CD8-positive, alpha-beta memory T cell (primary cell): ENCODE results near the gene VPS33A. TPM values are rescaled to one million over a fixed set of nuclear protein-coding genes. Genes with fewer than 3 reads are reported as not detected.

Experiments used
- CTCF ChIA-PET: fragments of 350-600 bp; sonication (Branson Sonifier 250); formaldehyde crosslinking; loops from one replicate; lab custom pipeline; 2021; ENCODE audit warnings: antibody characterized with exemption; lab: Charles Lee
- POLR2A ChIA-PET: fragments of 350-600 bp; sonication (Branson Sonifier 250); formaldehyde crosslinking; loops from one replicate; lab custom pipeline; 2021; ENCODE audit warnings: antibody characterized with exemption; lab: Charles Lee
- DNase-seq, 5 donors: peaks; one replicate each; pipeline versions ENCODE4 v3.0.0 to v3.0.0-alpha.2; 2020 to 2022; ENCODE audit warnings: mixed read lengths in 1 of 5
- H3K27ac ChIP-seq: one replicate; pipeline ENCODE4 v1.7.0; 2013; ENCODE audit warnings: low read depth, mild to moderate bottlenecking, low read length, moderate library complexity
- H3K27me3 ChIP-seq: 2 replicates; pipeline ENCODE4 v1.7.0; 2013; ENCODE audit warnings: low read length, mild to moderate bottlenecking; ENCODE audit not compliant: insufficient read depth, poor library complexity, severe bottlenecking
- H3K36me3 ChIP-seq: 2 replicates; pipeline ENCODE4 v1.7.0; 2013; ENCODE audit warnings: mild to moderate bottlenecking, low read length, moderate library complexity; ENCODE audit not compliant: insufficient read depth
- H3K4me1 ChIP-seq: 2 replicates; pipeline ENCODE4 v1.7.0; 2013; ENCODE audit warnings: mild to moderate bottlenecking, low read length, moderate library complexity; ENCODE audit not compliant: insufficient read depth
- H3K4me3 ChIP-seq: 2 replicates; pipeline ENCODE4 v1.7.0; 2013; ENCODE audit warnings: mild to moderate bottlenecking, low read length
- H3K9me3 ChIP-seq: 2 replicates; pipeline ENCODE4 v1.7.0; 2013; ENCODE audit warnings: mild to moderate bottlenecking, low read length
- H3K27ac Mint-ChIP-seq, 8 donors: one replicate each; pipeline ENCODE4 v1.8.0; 2020 to 2021; ENCODE audit warnings: mixed read lengths in 8 of 8, mild to moderate bottlenecking in 6 of 8, inconsistent platforms in 3 of 8, moderate library complexity in 3 of 8
- H3K27me3 Mint-ChIP-seq, 2 donors: one replicate each; pipeline ENCODE4 v1.8.0; 2020 to 2021; ENCODE audit warnings: mixed read lengths in 2 of 2, mild to moderate bottlenecking in 1 of 2, moderate library complexity in 1 of 2
- H3K36me3 Mint-ChIP-seq, 3 donors: one replicate each; pipeline ENCODE4 v1.8.0; 2020 to 2021; ENCODE audit warnings: mixed read lengths in 3 of 3, inconsistent platforms in 1 of 3, mild to moderate bottlenecking in 1 of 3
- H3K4me1 Mint-ChIP-seq, 3 donors: one replicate each; pipeline ENCODE4 v1.8.0; 2020 to 2021; ENCODE audit warnings: mixed read lengths in 3 of 3, inconsistent platforms in 1 of 3, mild to moderate bottlenecking in 1 of 3
- H3K4me3 Mint-ChIP-seq, 7 donors: one replicate each; pipeline ENCODE4 v1.8.0; 2020 to 2021; ENCODE audit warnings: mixed read lengths in 7 of 7, mild to moderate bottlenecking in 6 of 7, moderate library complexity in 4 of 7, inconsistent platforms in 2 of 7
- H3K9me3 Mint-ChIP-seq, 5 donors: one replicate each; pipeline ENCODE4 v1.8.0; 2020 to 2022; ENCODE audit warnings: mixed read lengths in 5 of 5, mild to moderate bottlenecking in 3 of 5, moderate library complexity in 2 of 5, inconsistent platforms in 1 of 5
- polyA plus RNA-seq: library from polyadenylated mRNA; unstranded; fragments of 300-500 nt; fragmentation: Illumina TruSeq; gene quantifications from one replicate; pipeline ENCODE4 v1.2.3, GENCODE V29; 2021
- total RNA-seq, 2 experiments: library from RNA; stranded (reverse); gene quantifications; one replicate each; pipeline ENCODE4 v1.2.3, GENCODE V29; 2021

VPS33A gene
- total and polyA plus RNA-seq, 3 experiments from 2014 or later = 30.6 to 44.2 (median 43.1) TPM

- POLR2A ChIA-PET = interaction anchor here (1.0 kb wide), 1 partner anchor 24 kb away, joined by 3 read pairs; no protein-coding TSS in a partner anchor
- no peaks in the 10 kb centered on the region for H3K27me3 Mint-ChIP-seq
- no peak overlapping the region for H3K4me3 Mint-ChIP-seq
These were observed 15.8 kb downstream of the VPS33A start for GRCh38 chr12:122250536-122250935.

GRCh38 chr12:122250047-122250446 is 16.2 kb downstream of the VPS33A start:
- Mint-ChIP-seq H3K9me3 (no peaks in the 10 kb centered on the region), H3K36me3 (peaks cover 0 to 50% (median 11%) of the 10 kb centered on the region in 3 donors), H3K27ac (peak overlapping the region in 4 of 8 donors; percentile 3 to 70 (median 32)), H3K4me1 (peaks cover 14 to 25% (median 15%) of the 10 kb centered on the region in 3 donors), H3K27me3 (no peaks in the 10 kb centered on the region), H3K4me3 (no peak overlapping the region)
- POLR2A ChIA-PET = interaction anchor here (1.0 kb wide), 1 partner anchor 23 kb away, joined by 3 read pairs; no protein-coding TSS in a partner anchor
- Histone ChIP-seq H3K27ac (no peak overlapping the region), H3K4me3 (no peak overlapping the region), H3K9me3 (no peaks in the 10 kb centered on the region), H3K27me3 (no peaks in the 10 kb centered on the region), H3K36me3 (peaks cover 22% of the 10 kb centered on the region), H3K4me1 (peaks cover 10% of the 10 kb centered on the region)
- no peak for DNase-seq
- CTCF ChIA-PET = no interaction called here

More at GRCh38 chr12:122250536-122250935, 15.8 kb downstream of the VPS33A start:
- H3K27me3 ChIP-seq = no peaks in the 10 kb centered on the region
- peak overlapping the region in 1 of 8 donors; percentile 8 for H3K27ac Mint-ChIP-seq
- no peak overlapping the region for H3K27ac ChIP-seq
- H3K9me3 Mint-ChIP-seq = no peaks in the 10 kb centered on the region
- CTCF ChIA-PET = no interaction called here
- peaks cover 5% of the 10 kb centered on the region for H3K4me1 ChIP-seq
- H3K36me3 Mint-ChIP-seq = peaks cover 0 to 52% (median 11%) of the 10 kb centered on the region in 3 donors
- peaks cover 22% of the 10 kb centered on the region for H3K36me3 ChIP-seq
- H3K4me1 Mint-ChIP-seq = peaks cover 10 to 23% (median 15%) of the 10 kb centered on the region in 3 donors
- H3K9me3 ChIP-seq = no peaks in the 10 kb centered on the region
- no peak for DNase-seq
- H3K4me3 ChIP-seq = no peak overlapping the region

DNA sequence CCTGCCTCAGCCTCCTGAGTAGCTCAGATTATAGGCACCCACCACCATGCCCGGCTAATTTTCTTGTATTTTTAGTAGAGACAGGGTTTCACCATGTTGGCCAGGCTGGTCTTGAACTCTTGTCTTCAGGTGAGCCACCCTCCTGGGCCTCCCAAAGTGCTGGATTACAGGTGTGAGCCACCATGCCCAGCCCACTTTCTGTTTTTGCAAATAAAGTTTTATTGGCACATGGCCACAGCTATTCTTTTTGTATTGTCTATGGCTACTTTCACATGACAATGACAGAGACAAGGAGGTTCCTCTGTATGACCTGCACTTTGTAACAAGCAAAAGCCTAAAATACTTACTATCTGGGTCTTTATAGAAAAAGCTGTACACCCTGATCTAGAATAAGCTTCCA is 20.7 kb downstream of the VPS33A start:
- peaks cover 21% of the 10 kb centered on the region for H3K36me3 ChIP-seq
- Mint-ChIP-seq H3K4me1 (peaks cover 30 to 45% (median 43%) of the 10 kb centered on the region in 3 donors), H3K27me3 (no peaks in the 10 kb centered on the region), H3K9me3 (no peaks in the 10 kb centered on the region), H3K36me3 (peaks cover 2 to 52% (median 14%) of the 10 kb centered on the region in 3 donors), H3K4me3 (peak overlapping the region; percentile 82 to 92 (median 88)), H3K27ac (peak overlapping the region; percentile 83 to 94 (median 88))
- H3K27ac ChIP-seq = peak overlapping the region; percentile 45
- POLR2A ChIA-PET = interaction anchor here (1.0 to 3.7 kb wide), 6 partner anchors 16 to 256 kb away, joined by 3 to 90 read pairs (median 8); partner anchors contain the start of genes B3GNT4, DIABLO, VPS33A and ZCCHC8
- H3K27me3 ChIP-seq = no peaks in the 10 kb centered on the region
- CTCF ChIA-PET = interaction anchor here (0.7 to 2.6 kb wide), 10 partner anchors 11 to 110 kb away, joined by 3 to 43 read pairs (median 5); partner anchors contain the start of gene DIABLO
- H3K4me3 ChIP-seq = peak overlapping the region; percentile 56
- DNase-seq = no peak
- H3K9me3 ChIP-seq = no peaks in the 10 kb centered on the region
- H3K4me1 ChIP-seq = peaks cover 35% of the 10 kb centered on the region

DNA sequence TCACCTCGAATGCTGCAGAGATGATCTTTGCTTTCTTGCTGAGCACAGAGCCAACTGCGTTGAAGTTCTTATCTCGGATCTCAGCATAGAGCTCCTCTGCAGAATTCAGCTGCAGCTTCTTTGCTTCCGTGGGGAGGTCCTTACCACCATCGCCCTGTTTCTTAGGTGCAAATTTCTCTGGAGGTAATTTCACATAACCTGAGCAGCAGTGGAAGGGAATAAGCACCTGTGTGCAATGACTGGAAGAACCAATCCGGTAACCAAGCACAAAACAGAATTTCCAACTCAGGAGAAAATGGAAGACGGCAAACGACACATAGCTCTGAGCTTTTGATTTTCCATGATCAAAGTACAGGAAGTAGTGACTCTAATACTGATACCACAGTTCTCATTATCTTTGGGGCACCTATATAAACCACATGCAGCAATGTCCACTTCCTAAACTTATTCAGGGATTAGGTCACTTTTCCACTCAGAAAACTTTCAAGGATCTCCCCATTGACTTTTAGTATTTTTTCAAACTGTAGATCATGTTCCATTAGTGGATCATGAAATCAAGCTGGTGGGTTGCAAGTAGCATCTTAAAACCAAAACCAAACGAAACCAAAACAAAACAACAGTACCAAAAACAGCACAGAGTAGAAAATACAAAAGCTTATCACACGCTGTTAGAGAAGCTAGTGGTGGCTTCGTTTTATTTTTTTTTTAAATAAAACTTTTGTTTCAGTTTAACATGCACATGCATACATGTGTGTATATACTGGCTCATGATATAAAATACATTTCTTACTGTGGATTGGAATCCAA is 21.5 kb downstream of the VPS33A start:
- H3K27ac Mint-ChIP-seq = peak overlapping the region; percentile 84 to 98 (median 94)
- peak in 2 of 5 donors; percentile 5 to 64 for DNase-seq

DNA sequence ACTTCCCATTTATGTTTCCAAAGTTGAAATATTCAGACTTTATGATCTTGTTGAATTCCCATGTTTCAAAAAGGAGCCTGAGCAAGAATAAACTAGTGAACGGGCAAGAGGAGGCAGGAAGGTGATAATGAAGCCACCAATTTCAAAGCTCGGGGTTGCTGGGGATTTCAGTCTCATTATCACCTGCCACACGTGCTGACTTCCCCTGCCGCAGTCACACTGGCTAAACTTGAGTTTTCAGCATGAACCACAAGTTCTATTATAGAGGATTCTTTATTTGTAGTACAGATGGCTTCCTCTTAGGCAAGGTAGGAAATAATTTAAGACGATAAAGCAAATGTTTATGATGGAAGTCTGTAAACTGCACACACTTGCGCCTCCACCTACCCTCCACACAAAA is 22.3 kb downstream of the VPS33A start:
- Mint-ChIP-seq H3K27ac (peak overlapping the region; percentile 84 to 98 (median 94)), H3K27me3 (no peaks in the 10 kb centered on the region), H3K36me3 (peaks cover 5 to 49% (median 16%) of the 10 kb centered on the region in 3 donors), H3K4me3 (peak overlapping the region; percentile 82 to 92 (median 88)), H3K4me1 (peaks cover 33 to 57% (median 55%) of the 10 kb centered on the region in 3 donors), H3K9me3 (no peaks in the 10 kb centered on the region)
- CTCF ChIA-PET = interaction anchor here (1.5 to 2.6 kb wide), 3 partner anchors 17 to 23 kb away, joined by 5 to 43 read pairs (median 14); partner anchors contain the start of gene DIABLO
- H3K4me3 ChIP-seq = peak overlapping the region; percentile 56
- peak in 2 of 5 donors; percentile 26 to 55 for DNase-seq
- peak overlapping the region; percentile 45 for H3K27ac ChIP-seq
- POLR2A ChIA-PET = interaction anchor here (1.3 to 3.7 kb wide), 5 partner anchors 10 to 257 kb away, joined by 3 to 90 read pairs (median 13); partner anchors contain the start of genes DIABLO, VPS33A and ZCCHC8
- peaks cover 35% of the 10 kb centered on the region for H3K4me1 ChIP-seq
- H3K27me3 ChIP-seq = no peaks in the 10 kb centered on the region
- no peaks in the 10 kb centered on the region for H3K9me3 ChIP-seq
- H3K36me3 ChIP-seq = peaks cover 9% of the 10 kb centered on the region

More for the DNA sequence above, 21.5 kb downstream of the VPS33A start:
- ChIA-PET CTCF (interaction anchor here (0.7 to 2.6 kb wide), 9 partner anchors 14 to 111 kb away, joined by 3 to 43 read pairs (median 5); partner anchors contain the start of gene DIABLO), POLR2A (interaction anchor here (0.9 to 3.7 kb wide), 8 partner anchors 11 to 455 kb away, joined by 3 to 90 read pairs (median 6); partner anchors contain the start of genes B3GNT4, DIABLO, VPS33A and ZCCHC8)
- H3K9me3 ChIP-seq = no peaks in the 10 kb centered on the region
- H3K36me3 Mint-ChIP-seq = peaks cover 4 to 52% (median 16%) of the 10 kb centered on the region in 3 donors
- H3K27me3 Mint-ChIP-seq = no peaks in the 10 kb centered on the region
- H3K27ac ChIP-seq = peak overlapping the region; percentile 45
- H3K27me3 ChIP-seq = no peaks in the 10 kb centered on the region
- H3K4me3 ChIP-seq = peak overlapping the region; percentile 56
- peaks cover 35% of the 10 kb centered on the region for H3K4me1 ChIP-seq
- peaks cover 33 to 52% (median 51%) of the 10 kb centered on the region in 3 donors for H3K4me1 Mint-ChIP-seq
- no peaks in the 10 kb centered on the region for H3K9me3 Mint-ChIP-seq
- H3K4me3 Mint-ChIP-seq = peak overlapping the region; percentile 82 to 92 (median 88)
- peaks cover 14% of the 10 kb centered on the region for H3K36me3 ChIP-seq

DNA sequence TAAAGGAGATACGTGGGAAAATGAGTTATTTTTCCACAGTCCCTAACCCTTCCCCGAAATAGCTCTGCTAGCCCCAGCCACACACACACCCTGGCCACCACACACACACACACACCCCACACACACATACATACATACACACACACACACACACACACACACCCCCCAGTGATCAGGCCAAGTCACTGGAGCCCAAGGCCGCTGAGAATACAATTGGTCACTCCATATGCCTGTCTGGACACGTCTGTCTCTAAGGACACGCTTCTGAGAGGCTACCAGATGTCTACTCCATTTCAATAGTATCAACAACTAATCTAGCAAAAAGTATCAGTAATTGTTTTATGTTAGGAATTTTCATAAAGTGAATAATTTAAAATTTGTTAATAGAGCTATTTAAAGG is 27.4 kb downstream of the VPS33A start:
- no peaks in the 10 kb centered on the region for H3K27me3 ChIP-seq
- Mint-ChIP-seq H3K27me3 (no peaks in the 10 kb centered on the region), H3K27ac (peak overlapping the region in 3 of 8 donors; percentile 46 to 58 (median 50)), H3K36me3 (peaks cover 21 to 67% (median 25%) of the 10 kb centered on the region in 3 donors), H3K9me3 (no peaks in the 10 kb centered on the region), H3K4me1 (peaks cover 15 to 39% (median 37%) of the 10 kb centered on the region in 3 donors), H3K4me3 (no peak overlapping the region)
- H3K9me3 ChIP-seq = no peaks in the 10 kb centered on the region
- no peak overlapping the region for H3K27ac ChIP-seq
- peaks cover 43% of the 10 kb centered on the region for H3K36me3 ChIP-seq
- no peak for DNase-seq
- CTCF ChIA-PET = interaction anchor here (0.7 to 3.4 kb wide), 2 partner anchors 12 to 28 kb away, joined by 3 to 9 read pairs; partner anchors contain the start of gene DIABLO
- H3K4me3 ChIP-seq = no peak overlapping the region
- peaks cover 18% of the 10 kb centered on the region for H3K4me1 ChIP-seq
- POLR2A ChIA-PET = no interaction called here

- no peak overlapping the region for H3K27ac ChIP-seq
- peaks cover 61% of the 10 kb centered on the region for H3K36me3 ChIP-seq
- no peaks in the 10 kb centered on the region for H3K4me1 ChIP-seq
- no peak overlapping the region for H3K27ac Mint-ChIP-seq
- no peaks in the 10 kb centered on the region for H3K27me3 ChIP-seq
- DNase-seq = no peak
- no peaks in the 10 kb centered on the region for H3K27me3 Mint-ChIP-seq
- peaks cover 30 to 82% (median 32%) of the 10 kb centered on the region in 3 donors for H3K36me3 Mint-ChIP-seq
- ChIA-PET CTCF (interaction anchor here (0.9 to 1.5 kb wide), 2 partner anchors 13 to 31 kb away, joined by 3 to 4 read pairs; no protein-coding TSS in a partner anchor), POLR2A (interaction anchor here (0.6 kb wide), 1 partner anchor 347 kb away, joined by 3 read pairs; the partner anchor contains the start of gene PSMD9)
- no peak overlapping the region for H3K4me3 Mint-ChIP-seq
- H3K4me1 Mint-ChIP-seq = peaks cover 5 to 21% (median 18%) of the 10 kb centered on the region in 3 donors
- no peaks in the 10 kb centered on the region for H3K9me3 ChIP-seq
- H3K4me3 ChIP-seq = no peak overlapping the region
- no peaks in the 10 kb centered on the region for H3K9me3 Mint-ChIP-seq
These were observed 30.6 kb downstream of the VPS33A start for GRCh38 chr12:122235741-122236140.
